Activated CD4-positive, alpha-beta T cell treated with anti-CD3 and anti-CD28 coated beads for 36 hours (primary cell): ENCODE measurements around the gene STAT3. TPM values are rescaled to one million over a fixed set of nuclear protein-coding genes. Genes with fewer than 3 reads are reported as not detected.
"Not testable (repeated sequence)": the region's sequence is repeated elsewhere in the genome, so short reads cannot be mapped to it uniquely, and the experiment has no call there.

ENCODE experiments used
- ATAC-seq: fragments of 200-7000 bp; cut with Tn5 transposase; one replicate; pipeline ENCODE4 v1.10.0; 2021; ENCODE audit warnings: mild to moderate bottlenecking, moderate library complexity
- CTCF ChIA-PET: fragments of 350-600 bp; sonication (Branson Sonifier 250); formaldehyde crosslinking; loops from one replicate; lab custom pipeline; 2021; ENCODE audit warnings: antibody characterized with exemption; lab: Charles Lee
- POLR2A ChIA-PET: fragments of 350-600 bp; sonication (Branson Sonifier 250); formaldehyde crosslinking; loops from one replicate; lab custom pipeline; 2021; ENCODE audit warnings: antibody characterized with exemption, inconsistent platforms; lab: Charles Lee
- DNase-seq: peaks from one replicate; pipeline ENCODE4 v3.0.0-alpha.2; 2020
- H3K27ac Mint-ChIP-seq: one replicate; pipeline ENCODE4 v1.8.0; 2021; ENCODE audit warnings: mixed read lengths
- H3K27me3 Mint-ChIP-seq: one replicate; pipeline ENCODE4 v1.8.0; 2021; ENCODE audit warnings: mixed read lengths
- H3K36me3 Mint-ChIP-seq: one replicate; pipeline ENCODE4 v1.8.0; 2021; ENCODE audit warnings: low read depth, mixed read lengths
- H3K4me1 Mint-ChIP-seq: one replicate; pipeline ENCODE4 v1.8.0; 2021; ENCODE audit warnings: mixed read lengths
- H3K4me3 Mint-ChIP-seq: one replicate; pipeline ENCODE4 v1.8.0; 2021; ENCODE audit warnings: mild to moderate bottlenecking, moderate library complexity, mixed read lengths
- H3K9me3 Mint-ChIP-seq: one replicate; pipeline ENCODE4 v1.8.0; 2021; ENCODE audit warnings: low read depth, mixed read lengths
- intact Hi-C, 2 experiments: fragments of 100-400 bp; cut with DNase I in 1 of 2; cut with micrococcal nuclease in 1 of 2; formaldehyde crosslinking; loops; one replicate each; pipeline versions ENCODE4 v1.14.2 to v1.15.1; 2022 to 2024; cut with DNase I, micrococcal nuclease
- total RNA-seq, 2 experiments: library from RNA; stranded (reverse); gene quantifications; one replicate each; pipeline ENCODE4 v1.2.3, GENCODE V29; 2021

The STAT3 gene
- total RNA-seq, 2 experiments from 2014 or later, result 332 to 345 TPM

GRCh38 chr17:42366176-42367023 is 21.8 kb downstream of the STAT3 start:
- H3K27me3 Mint-ChIP-seq, H3K4me3 Mint-ChIP-seq, H3K9me3 Mint-ChIP-seq, DNase-seq, ATAC-seq, POLR2A ChIA-PET, intact Hi-C loops: not testable (repeated sequence)
- CTCF ChIA-PET, result interaction anchor here (0.5 to 1.4 kb wide), 3 partner anchors 9 to 397 kb away, joined by 3 to 6 read pairs (median 5); no protein-coding TSS in a partner anchor
- Mint-ChIP-seq H3K36me3 (peaks cover 56% of the 10 kb centered on the region), H3K4me1 (peaks cover 79% of the 10 kb centered on the region), H3K27ac (peak overlapping the region; percentile 26)

- no peaks in the 10 kb centered on the region for H3K27me3 Mint-ChIP-seq
- peak overlapping the region; percentile 81 for H3K27ac Mint-ChIP-seq
- H3K9me3 Mint-ChIP-seq, result peaks cover 2% of the 10 kb centered on the region
- no peak overlapping the region for H3K4me3 Mint-ChIP-seq
- peaks cover 85% of the 10 kb centered on the region for H3K4me1 Mint-ChIP-seq
- peak; percentile 44 for DNase-seq
- CTCF ChIA-PET, result interaction anchor here (0.7 to 1.8 kb wide), 3 partner anchors 21 to 302 kb away, joined by 3 to 10 read pairs (median 3); partner anchors contain the start of gene STAT3
- intact Hi-C loops, result no loop called here
- POLR2A ChIA-PET, result interaction anchor here (0.6 kb wide), 1 partner anchor 144 kb away, joined by 3 read pairs; no protein-coding TSS in a partner anchor
- peaks cover 52% of the 10 kb centered on the region for H3K36me3 Mint-ChIP-seq
- ATAC-seq, result peak; percentile 13
Measured at GRCh38 chr17:42365136-42365535, 23.1 kb downstream of the STAT3 start.

- Mint-ChIP-seq H3K9me3 (peaks cover 2% of the 10 kb centered on the region), H3K4me3 (peak overlapping the region; percentile 2), H3K27ac (peak overlapping the region; percentile 81), H3K27me3 (no peaks in the 10 kb centered on the region), H3K4me1 (peaks cover 85% of the 10 kb centered on the region), H3K36me3 (peaks cover 53% of the 10 kb centered on the region)
- ChIA-PET POLR2A (no interaction called here), CTCF (interaction anchor here (0.6 to 1.8 kb wide), 2 partner anchors 25 to 74 kb away, joined by 3 to 10 read pairs; partner anchors contain the start of gene STAT3)
- peak; percentile 62 for ATAC-seq
- DNase-seq, result peak; percentile 46
- intact Hi-C loops, result loop anchor here (2.0 kb wide), 2 partner anchors 23 to 43 kb away; no protein-coding TSS in a partner anchor
Measured at GRCh38 chr17:42363767-42364585, 24.3 kb downstream of the STAT3 start.

DNA sequence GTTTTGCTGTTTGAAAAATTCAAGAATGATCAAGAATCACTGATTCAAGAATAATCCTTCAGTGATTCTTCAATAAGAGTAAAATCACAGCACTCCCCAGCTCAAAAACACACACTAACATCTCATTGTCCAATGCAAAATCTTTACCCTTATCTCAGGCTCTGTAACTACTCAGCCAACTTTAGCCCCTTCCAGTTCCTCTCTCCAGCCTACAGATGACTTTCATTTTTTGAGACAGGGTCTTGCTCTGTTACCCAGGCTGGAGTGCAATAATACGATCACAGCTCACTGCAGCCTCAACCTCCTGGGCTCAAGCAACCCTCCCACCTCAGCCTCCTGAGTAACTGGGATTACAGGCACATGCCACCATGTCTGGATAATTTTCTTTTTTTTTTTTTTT is 25.0 kb downstream of the STAT3 start:
- Mint-ChIP-seq H3K4me1 (peaks cover 87% of the 10 kb centered on the region), H3K36me3 (peaks cover 58% of the 10 kb centered on the region), H3K4me3 (no peak overlapping the region), H3K9me3 (peaks cover 2% of the 10 kb centered on the region), H3K27ac (peak overlapping the region; percentile 61), H3K27me3 (no peaks in the 10 kb centered on the region)
- intact Hi-C loops, result loop anchor here (2.0 kb wide), 2 partner anchors 22 to 42 kb away; no protein-coding TSS in a partner anchor
- no peak for ATAC-seq
- DNase-seq, result no peak
- ChIA-PET CTCF (interaction anchor here (1.0 to 1.4 kb wide), 2 partner anchors 26 to 28 kb away, joined by 3 read pairs; no protein-coding TSS in a partner anchor), POLR2A (no interaction called here)

GRCh38 chr17:42362245-42362961 is 25.8 kb downstream of the STAT3 start:
- Mint-ChIP-seq H3K4me1 (peaks cover 82% of the 10 kb centered on the region), H3K4me3 (peak overlapping the region; percentile 42), H3K36me3 (peaks cover 56% of the 10 kb centered on the region), H3K27ac (peak overlapping the region; percentile 83), H3K27me3 (no peaks in the 10 kb centered on the region), H3K9me3 (peaks cover 2% of the 10 kb centered on the region)
- DNase-seq, result no peak
- intact Hi-C loops, result loop anchor here (1.0 to 2.0 kb wide), 4 partner anchors 20 to 42 kb away; partner anchors contain the start of gene STAT3 (in 2 of the 2)
- no peak for ATAC-seq
- ChIA-PET POLR2A (interaction anchor here (1.0 to 1.8 kb wide), 4 partner anchors 20 to 26 kb away, joined by 3 to 16 read pairs (median 8); partner anchors contain the start of gene STAT3), CTCF (interaction anchor here (0.6 to 1.6 kb wide), 12 partner anchors 18 to 265 kb away, joined by 3 to 4 read pairs (median 3); no protein-coding TSS in a partner anchor)

DNA sequence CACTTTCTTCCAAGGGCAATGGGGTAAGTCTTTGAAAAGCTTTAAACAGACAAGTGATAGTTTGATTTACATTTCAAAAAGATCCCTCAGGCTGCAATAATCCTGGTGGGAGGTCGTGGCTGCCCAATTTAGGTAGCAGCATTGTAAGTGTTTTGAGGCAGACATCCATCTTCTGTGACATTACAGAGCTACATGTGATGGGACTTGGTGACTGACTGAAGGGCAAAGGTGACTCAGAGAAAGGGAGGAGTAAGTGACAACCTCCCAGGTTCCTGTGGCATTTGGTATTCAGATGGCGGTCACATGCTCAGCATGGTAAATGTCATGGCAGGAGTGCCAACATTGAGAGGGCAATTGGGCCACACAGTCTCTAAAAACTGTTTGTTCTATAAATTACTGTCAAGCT is 26.5 kb downstream of the STAT3 start:
- DNase-seq (peak; percentile 77), ATAC-seq (peak; percentile 92)
- Mint-ChIP-seq H3K9me3 (peaks cover 2% of the 10 kb centered on the region), H3K27me3 (no peaks in the 10 kb centered on the region), H3K27ac (peak overlapping the region; percentile 83), H3K4me3 (peak overlapping the region; percentile 42), H3K4me1 (peaks cover 82% of the 10 kb centered on the region), H3K36me3 (peaks cover 55% of the 10 kb centered on the region)
- intact Hi-C loops, result loop anchor here (1.0 to 2.0 kb wide), 4 partner anchors 19 to 41 kb away; partner anchors contain the start of gene STAT3 (in 2 of the 2)
- ChIA-PET POLR2A (interaction anchor here (1.0 to 1.8 kb wide), 4 partner anchors 19 to 27 kb away, joined by 3 to 16 read pairs (median 8); partner anchors contain the start of gene STAT3), CTCF (interaction anchor here (0.6 to 1.6 kb wide), 14 partner anchors 17 to 265 kb away, joined by 3 to 4 read pairs (median 3); no protein-coding TSS in a partner anchor)

- DNase-seq, CTCF ChIA-PET, H3K4me3 Mint-ChIP-seq, ATAC-seq, intact Hi-C loops, H3K9me3 Mint-ChIP-seq, H3K27me3 Mint-ChIP-seq: not testable (repeated sequence)
- Mint-ChIP-seq H3K27ac (peak overlapping the region; percentile 44), H3K4me1 (peaks cover 78% of the 10 kb centered on the region), H3K36me3 (peaks cover 52% of the 10 kb centered on the region)
- POLR2A ChIA-PET, result interaction anchor here (0.6 to 0.7 kb wide), 3 partner anchors 26 to 47 kb away, joined by 3 to 8 read pairs (median 3); no protein-coding TSS in a partner anchor
Measured at GRCh38 chr17:42360388-42360787, 27.9 kb downstream of the STAT3 start.

DNA sequence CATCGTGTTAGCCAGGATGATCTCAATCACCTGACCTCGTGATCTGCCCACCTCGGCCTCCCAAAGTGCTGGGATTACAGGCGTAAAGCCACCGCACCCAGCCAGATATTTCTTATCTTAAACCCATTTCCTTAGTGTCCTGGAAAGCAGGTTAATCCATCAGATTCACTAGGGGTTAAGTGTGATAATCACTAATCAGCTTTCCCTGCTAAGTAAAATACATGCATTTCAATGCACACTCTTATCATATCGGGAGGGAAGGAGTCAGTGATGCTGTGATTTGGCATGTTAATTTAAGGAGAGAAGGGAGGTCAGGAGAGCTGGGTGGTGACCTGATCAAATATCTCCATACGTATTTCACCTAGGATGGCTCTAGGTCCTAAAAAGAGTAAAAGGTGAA is 29.1 kb downstream of the STAT3 start:
- no peaks in the 10 kb centered on the region for H3K27me3 Mint-ChIP-seq
- ChIA-PET CTCF (interaction anchor here (0.7 to 1.7 kb wide), 6 partner anchors 10 to 137 kb away, joined by 3 to 6 read pairs (median 4); no protein-coding TSS in a partner anchor), POLR2A (interaction anchor here (0.9 to 1.7 kb wide), 2 partner anchors 19 to 30 kb away, joined by 3 to 9 read pairs; partner anchors contain the start of gene STAT3)
- intact Hi-C loops, result no loop called here
- H3K4me1 Mint-ChIP-seq, result peaks cover 73% of the 10 kb centered on the region
- no peak for ATAC-seq
- H3K36me3 Mint-ChIP-seq, result peaks cover 45% of the 10 kb centered on the region
- H3K9me3 Mint-ChIP-seq, result no peaks in the 10 kb centered on the region
- no peak for DNase-seq
- no peak overlapping the region for H3K27ac Mint-ChIP-seq
- no peak overlapping the region for H3K4me3 Mint-ChIP-seq

GRCh38 chr17:42358434-42358833 is 29.8 kb downstream of the STAT3 start:
- POLR2A ChIA-PET, result interaction anchor here (0.9 to 1.7 kb wide), 2 partner anchors 18 to 30 kb away, joined by 3 to 9 read pairs; partner anchors contain the start of gene STAT3
- Mint-ChIP-seq H3K4me3 (no peak overlapping the region), H3K27ac (peak overlapping the region; percentile 51), H3K4me1 (peaks cover 72% of the 10 kb centered on the region), H3K9me3 (no peaks in the 10 kb centered on the region), H3K27me3 (no peaks in the 10 kb centered on the region), H3K36me3 (peaks cover 43% of the 10 kb centered on the region)
- ATAC-seq (no peak), DNase-seq (no peak)
- CTCF ChIA-PET, result interaction anchor here (0.7 to 1.7 kb wide), 11 partner anchors 9 to 136 kb away, joined by 3 to 6 read pairs (median 4); no protein-coding TSS in a partner anchor
- intact Hi-C loops, result no loop called here
